ENCODE data around the gene PSEN2. TPM values are rescaled to one million over a fixed set of nuclear protein-coding genes. Genes with fewer than 3 reads are reported as not detected.
"Not testable (repeated sequence)": the region's sequence is repeated elsewhere in the genome, so short reads cannot be mapped to it uniquely, and the experiment has no call there.

Gene PSEN2
- total and polyA plus RNA-seq, 5 donors from 2014 or later = 1.8 to 3.7 (median 3.4) TPM

DNA sequence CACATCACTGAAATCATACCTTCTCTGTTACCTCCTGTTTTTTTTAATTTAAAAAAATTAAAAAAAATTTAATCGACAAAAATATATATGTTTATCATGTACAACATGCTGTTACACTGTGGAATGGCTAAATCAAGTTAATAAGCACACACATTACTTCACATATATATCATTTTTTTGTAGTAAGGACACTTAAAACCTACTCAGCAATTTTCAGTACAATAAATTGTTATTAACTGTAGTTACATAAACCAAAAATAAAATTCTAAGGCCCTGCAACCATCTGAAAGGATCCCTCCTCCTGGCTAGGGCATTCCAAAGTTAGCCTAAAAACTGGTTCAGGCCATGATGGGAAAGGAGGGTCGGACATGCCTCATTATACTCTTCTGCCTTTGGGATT lies 46.1 kb downstream of the PSEN2 start:
- ATAC-seq (ENCODE audit: low read depth in 2 of 2) (no peak), DNase-seq (no peak)
- H3K4me1 ChIP-seq (ENCODE audit: control insufficient read depth, insufficient read depth, low read length, poor library complexity, severe bottlenecking) = no peaks in the 10 kb centered on the region
- Mint-ChIP-seq H3K36me3 (no peaks in the 10 kb centered on the region), H3K4me1 (peaks cover 0 to 9% (median 0%) of the 10 kb centered on the region in 4 donors), H3K27me3 (no peaks in the 10 kb centered on the region), H3K27ac (no peak overlapping the region), H3K4me3 (no peak overlapping the region), H3K9me3 (no peaks in the 10 kb centered on the region)
- H3K9me3 ChIP-seq (ENCODE audit: control insufficient read depth in 2 of 2, low read length in 2 of 2) = no peaks in the 10 kb centered on the region
- no peak overlapping the region for H3K27ac ChIP-seq (ENCODE audit: insufficient read depth, low read length, poor library complexity, severe bottlenecking)
- no peaks in the 10 kb centered on the region for H3K27me3 ChIP-seq (ENCODE audit: control insufficient read depth, insufficient read depth, low read length)
- no peaks in the 10 kb centered on the region for H3K36me3 ChIP-seq (ENCODE audit: control insufficient read depth, insufficient read depth, low read length)
- H3K4me3 ChIP-seq (ENCODE audit: low read depth, low read length) = no peak overlapping the region

GRCh38 chr1:226919587-226919986 lies 49.2 kb downstream of the PSEN2 start:
- DNase-seq = no peak
- ATAC-seq (ENCODE audit: low read depth in 2 of 2) = no peak
- H3K4me3 Mint-ChIP-seq = no peak overlapping the region
- no peaks in the 10 kb centered on the region for H3K36me3 ChIP-seq (ENCODE audit: control insufficient read depth, insufficient read depth, low read length)
- no peaks in the 10 kb centered on the region for H3K36me3 Mint-ChIP-seq
- H3K9me3 ChIP-seq (ENCODE audit: control insufficient read depth in 2 of 2, low read length in 2 of 2) = no peaks in the 10 kb centered on the region
- H3K27me3 ChIP-seq (ENCODE audit: control insufficient read depth, insufficient read depth, low read length) = peaks cover 2% of the 10 kb centered on the region
- H3K27ac Mint-ChIP-seq = no peak overlapping the region
- no peaks in the 10 kb centered on the region for H3K4me1 ChIP-seq (ENCODE audit: control insufficient read depth, insufficient read depth, low read length, poor library complexity, severe bottlenecking)
- H3K27me3 Mint-ChIP-seq = no peaks in the 10 kb centered on the region
- no peak overlapping the region for H3K27ac ChIP-seq (ENCODE audit: insufficient read depth, low read length, poor library complexity, severe bottlenecking)
- no peak overlapping the region for H3K4me3 ChIP-seq (ENCODE audit: low read depth, low read length)
- peaks cover 0 to 6% (median 0%) of the 10 kb centered on the region in 4 donors for H3K4me1 Mint-ChIP-seq
- no peaks in the 10 kb centered on the region for H3K9me3 Mint-ChIP-seq

- no peak overlapping the region for H3K4me3 Mint-ChIP-seq
- no peaks in the 10 kb centered on the region for H3K9me3 ChIP-seq (ENCODE audit: control insufficient read depth in 2 of 2, low read length in 2 of 2)
- no peaks in the 10 kb centered on the region for H3K4me1 ChIP-seq (ENCODE audit: control insufficient read depth, insufficient read depth, low read length, poor library complexity, severe bottlenecking)
- H3K36me3 Mint-ChIP-seq = no peaks in the 10 kb centered on the region
- no peaks in the 10 kb centered on the region for H3K36me3 ChIP-seq (ENCODE audit: control insufficient read depth, insufficient read depth, low read length)
- H3K27ac Mint-ChIP-seq = no peak overlapping the region
- peaks cover 0 to 6% (median 0%) of the 10 kb centered on the region in 4 donors for H3K4me1 Mint-ChIP-seq
- DNase-seq = no peak
- H3K4me3 ChIP-seq (ENCODE audit: low read depth, low read length) = no peak overlapping the region
- peaks cover 2% of the 10 kb centered on the region for H3K27me3 ChIP-seq (ENCODE audit: control insufficient read depth, insufficient read depth, low read length)
- H3K27me3 Mint-ChIP-seq = no peaks in the 10 kb centered on the region
- H3K9me3 Mint-ChIP-seq = no peaks in the 10 kb centered on the region
- no peak for ATAC-seq (ENCODE audit: low read depth in 2 of 2)
- H3K27ac ChIP-seq (ENCODE audit: insufficient read depth, low read length, poor library complexity, severe bottlenecking) = no peak overlapping the region
Measured at GRCh38 chr1:226919995-226920394, 49.6 kb downstream of the PSEN2 start.

GRCh38 chr1:226920446-226920894 lies 50.1 kb downstream of the PSEN2 start:
- Histone ChIP-seq H3K27ac (ENCODE audit: insufficient read depth, low read length, poor library complexity, severe bottlenecking) (no peak overlapping the region), H3K27me3 (ENCODE audit: control insufficient read depth, insufficient read depth, low read length) (peaks cover 2% of the 10 kb centered on the region), H3K4me1 (ENCODE audit: control insufficient read depth, insufficient read depth, low read length, poor library complexity, severe bottlenecking) (no peaks in the 10 kb centered on the region), H3K9me3 (ENCODE audit: control insufficient read depth in 2 of 2, low read length in 2 of 2) (no peaks in the 10 kb centered on the region), H3K36me3 (ENCODE audit: control insufficient read depth, insufficient read depth, low read length) (no peaks in the 10 kb centered on the region), H3K4me3 (ENCODE audit: low read depth, low read length) (no peak overlapping the region)
- Mint-ChIP-seq H3K4me3 (no peak overlapping the region), H3K27me3 (no peaks in the 10 kb centered on the region), H3K4me1 (peaks cover 0 to 2% (median 0%) of the 10 kb centered on the region in 4 donors), H3K36me3 (no peaks in the 10 kb centered on the region), H3K9me3 (no peaks in the 10 kb centered on the region), H3K27ac (no peak overlapping the region)
- DNase-seq = no peak
- no peak for ATAC-seq (ENCODE audit: low read depth in 2 of 2)

DNA sequence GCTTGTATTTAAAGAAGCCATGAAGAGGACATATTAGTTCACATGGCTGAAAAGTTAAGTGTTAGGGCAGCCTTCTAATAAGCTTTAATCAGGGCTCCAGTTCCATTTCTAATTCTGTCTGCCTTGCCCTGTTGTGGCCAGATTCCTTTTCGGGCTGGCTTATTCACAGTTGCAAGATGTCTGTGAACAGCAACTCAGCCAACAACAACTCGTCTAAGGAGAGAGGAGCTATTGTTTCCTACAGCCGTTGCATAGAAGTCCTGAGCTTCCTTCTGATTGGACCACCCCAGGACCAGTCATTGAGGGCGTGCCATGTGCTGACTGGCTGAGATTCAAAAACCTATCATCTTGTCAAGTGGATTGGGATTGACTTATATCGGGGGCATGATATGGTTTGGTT lies 51.1 kb downstream of the PSEN2 start:
- Mint-ChIP-seq H3K4me3 (no peak overlapping the region), H3K36me3 (no peaks in the 10 kb centered on the region), H3K27ac (no peak overlapping the region), H3K4me1 (no peaks in the 10 kb centered on the region), H3K9me3 (peaks cover 0 to under 1% (median 0%) of the 10 kb centered on the region in 7 donors), H3K27me3 (no peaks in the 10 kb centered on the region)
- H3K36me3 ChIP-seq (ENCODE audit: control insufficient read depth, insufficient read depth, low read length) = no peaks in the 10 kb centered on the region
- no peak overlapping the region for H3K27ac ChIP-seq (ENCODE audit: insufficient read depth, low read length, poor library complexity, severe bottlenecking)
- H3K4me3 ChIP-seq (ENCODE audit: low read depth, low read length) = no peak overlapping the region
- ATAC-seq (ENCODE audit: low read depth in 2 of 2) (no peak), DNase-seq (no peak)
- H3K9me3 ChIP-seq (ENCODE audit: control insufficient read depth in 2 of 2, low read length in 2 of 2) = no peaks in the 10 kb centered on the region
- H3K4me1 ChIP-seq (ENCODE audit: control insufficient read depth, insufficient read depth, low read length, poor library complexity, severe bottlenecking) = no peaks in the 10 kb centered on the region
- H3K27me3 ChIP-seq (ENCODE audit: control insufficient read depth, insufficient read depth, low read length) = peaks cover 2% of the 10 kb centered on the region

DNA sequence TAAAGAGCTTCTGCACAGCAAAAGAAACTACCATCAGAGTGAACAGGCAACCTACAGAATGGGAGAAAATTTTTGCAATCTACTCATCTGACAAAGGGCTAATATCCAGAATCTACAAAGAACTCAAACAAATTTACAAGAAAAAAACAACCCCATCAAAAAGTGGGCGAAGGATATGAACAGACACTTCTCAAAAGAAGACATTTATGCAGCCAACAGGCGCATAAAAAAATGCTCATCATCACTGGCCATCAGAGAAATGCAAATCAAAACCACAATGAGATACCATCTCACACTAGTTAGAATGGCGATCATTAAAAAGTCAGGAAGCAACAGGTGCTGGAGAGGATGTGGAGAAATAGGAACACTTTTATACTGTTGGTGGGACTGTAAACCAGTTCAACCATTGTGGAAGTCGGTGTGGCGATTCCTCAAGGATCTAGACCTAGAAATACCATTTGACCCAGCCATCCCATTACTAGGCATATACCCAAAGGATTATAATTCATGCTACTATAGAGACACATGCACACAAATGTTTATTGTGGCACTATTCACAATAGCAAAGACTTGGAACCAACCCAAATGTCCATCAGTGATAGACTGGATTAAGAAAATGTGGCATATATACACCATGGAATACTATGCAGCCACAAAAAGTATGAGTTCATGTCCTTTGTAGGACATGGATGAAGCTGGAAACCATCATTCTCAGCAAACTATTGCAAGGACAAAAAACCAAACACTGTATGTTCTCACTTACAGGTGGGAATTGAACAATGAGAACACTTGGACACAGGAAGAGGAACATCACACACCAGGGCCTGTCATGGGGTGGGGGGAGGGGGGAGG lies 59.1 kb downstream of the PSEN2 start:
- not testable (repeated sequence) for ATAC-seq (ENCODE audit: low read depth in 2 of 2); H3K4me3 Mint-ChIP-seq; H3K4me1 Mint-ChIP-seq

DNA sequence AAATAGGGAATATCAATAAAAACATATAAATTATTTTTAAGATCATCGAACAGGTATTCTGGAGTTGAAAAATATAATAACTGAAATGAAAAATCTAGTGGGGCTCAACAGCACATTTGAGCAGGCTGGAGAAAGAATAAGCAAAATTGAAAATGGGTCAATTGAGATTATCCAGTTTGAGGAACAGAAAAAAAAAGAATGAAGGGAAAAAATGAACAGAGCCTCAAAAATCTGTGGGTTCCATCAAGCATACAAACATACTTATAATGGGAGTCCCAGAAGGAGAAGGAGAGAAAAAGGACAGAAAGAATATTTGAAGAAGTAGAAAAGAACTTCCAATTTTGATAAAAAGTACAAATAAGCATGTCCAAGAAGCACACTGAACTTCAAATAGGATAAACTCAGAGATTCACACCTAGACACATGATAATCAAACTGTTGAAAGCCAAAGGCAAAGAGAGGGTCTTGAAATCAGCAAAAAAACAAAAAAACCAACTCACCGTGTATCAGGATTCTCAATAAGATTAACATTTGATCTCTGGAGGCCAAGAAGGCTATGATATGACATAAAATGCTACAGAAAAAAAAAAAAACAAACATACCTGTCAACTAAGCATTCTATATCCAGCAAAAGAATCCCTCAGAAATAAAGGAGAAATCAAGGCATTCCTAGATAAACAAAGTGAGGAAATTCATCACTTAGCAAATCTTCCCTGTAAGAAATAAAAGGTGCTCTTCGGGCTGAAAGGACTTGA lies 64.2 kb downstream of the PSEN2 start:
- Histone ChIP-seq H3K36me3 (ENCODE audit: control insufficient read depth, insufficient read depth, low read length) (no peaks in the 10 kb centered on the region), H3K4me3 (ENCODE audit: low read depth, low read length) (no peak overlapping the region), H3K27me3 (ENCODE audit: control insufficient read depth, insufficient read depth, low read length) (no peaks in the 10 kb centered on the region), H3K4me1 (ENCODE audit: control insufficient read depth, insufficient read depth, low read length, poor library complexity, severe bottlenecking) (peaks cover 10% of the 10 kb centered on the region), H3K27ac (ENCODE audit: insufficient read depth, low read length, poor library complexity, severe bottlenecking) (no peak overlapping the region), H3K9me3 (ENCODE audit: control insufficient read depth in 2 of 2, low read length in 2 of 2) (peaks cover 14 to 18% of the 10 kb centered on the region in 2 experiments)
- peaks cover 4% of the 10 kb centered on the region for H3K36me3 Mint-ChIP-seq
- DNase-seq = no peak
- H3K4me3 Mint-ChIP-seq = peak overlapping the region in 1 of 4 donors; percentile 30
- peaks cover 3 to 19% (median 11%) of the 10 kb centered on the region in 7 donors for H3K9me3 Mint-ChIP-seq
- H3K27ac Mint-ChIP-seq = no peak overlapping the region
- ATAC-seq (ENCODE audit: low read depth in 2 of 2) = no peak
- H3K4me1 Mint-ChIP-seq = peaks cover 4 to 18% (median 12%) of the 10 kb centered on the region in 4 donors
- peaks cover 10% of the 10 kb centered on the region for H3K27me3 Mint-ChIP-seq

More for the DNA sequence above, 59.1 kb downstream of the PSEN2 start:
- not testable (repeated sequence) for H3K36me3 ChIP-seq (ENCODE audit: control insufficient read depth, insufficient read depth, low read length); H3K4me3 ChIP-seq (ENCODE audit: low read depth, low read length); DNase-seq; H3K27me3 ChIP-seq (ENCODE audit: control insufficient read depth, insufficient read depth, low read length); H3K27ac ChIP-seq (ENCODE audit: insufficient read depth, low read length, poor library complexity, severe bottlenecking); H3K36me3 Mint-ChIP-seq; H3K27me3 Mint-ChIP-seq; H3K4me1 ChIP-seq (ENCODE audit: control insufficient read depth, insufficient read depth, low read length, poor library complexity, severe bottlenecking); H3K9me3 Mint-ChIP-seq; H3K9me3 ChIP-seq (ENCODE audit: control insufficient read depth in 2 of 2, low read length in 2 of 2)
- H3K27ac Mint-ChIP-seq = peak overlapping the region in 1 of 3 donors; percentile 52
